Measurements from ENCODE around the gene SLC39A9. TPM values are rescaled to one million over a fixed set of nuclear protein-coding genes. Genes with fewer than 3 reads are reported as not detected.

SLC39A9 gene
- total and polyA plus RNA-seq, 2 of the 4 experiments (the other 2 are of a cell fraction) = 41.4 to 168 TPM

GRCh38 chr14:69495341-69495921 is 96.9 kb downstream of the SLC39A9 start:
- Histone ChIP-seq H3K36me3 (ENCODE audit: control insufficient read depth, insufficient read depth, low read length) (no peaks in the 10 kb centered on the region), H2BK120ac (ENCODE audit: low read depth, low read length) (no peak overlapping the region), H2BK5ac (ENCODE audit: low read depth, low read length, poor library complexity, severe bottlenecking) (no peak overlapping the region), H3K56ac (ENCODE audit: extremely low read depth, insufficient read depth, low read length) (no peak overlapping the region), H2BK20ac (ENCODE audit: low read depth, low read length) (no peak overlapping the region), H3K4me2 (ENCODE audit: low read depth, low read length) (no peak overlapping the region), H3K18ac (ENCODE audit: low read depth, low read length) (no peak overlapping the region), H3K79me1 (ENCODE audit: low read depth in 1 of 2, low read length in 2 of 2) (no peaks in the 10 kb centered on the region), H3K4me3 (ENCODE audit: insufficient read depth, low read depth, low read length) (no peak overlapping the region), H3K9me3 (ENCODE audit: control insufficient read depth, insufficient read depth, low read length) (no peaks in the 10 kb centered on the region), H2AK9ac (replicated peaks; ENCODE audit: low read depth, low read length, poor library complexity) (no peak overlapping the region), H3K9ac (ENCODE audit: low read depth, low read length) (no peak overlapping the region), H3K14ac (replicated peaks; ENCODE audit: low read depth, low read length) (no peak overlapping the region), H3K4me1 (ENCODE audit: control insufficient read depth, insufficient read depth, low read length) (no peaks in the 10 kb centered on the region), H3K9me1 (ENCODE audit: insufficient read depth, low read length) (no peaks in the 10 kb centered on the region), H4K91ac (ENCODE audit: insufficient read depth, low read depth, low read length) (no peak overlapping the region), H3K4ac (ENCODE audit: low read depth, low read length) (no peak overlapping the region), H4K8ac (ENCODE audit: low read depth in 2 of 2, low read length in 2 of 2) (no peak overlapping the region), H4K20me1 (ENCODE audit: insufficient read depth, low read length) (no peaks in the 10 kb centered on the region), H4K5ac (ENCODE audit: low read depth, low read length) (no peak overlapping the region), H2AFZ (replicated peaks; ENCODE audit: low read length, poor library complexity) (no peak overlapping the region), H3K23ac (ENCODE audit: low read depth, low read length) (no peak overlapping the region; the same call in 1 of the 2 replicates), H3K27me3 (ENCODE audit: control insufficient read depth, insufficient read depth, low read length) (peaks cover 50% of the 10 kb centered on the region), H2AK5ac (ENCODE audit: low read depth, low read length) (no peak overlapping the region), H2BK15ac (ENCODE audit: low read depth, low read length) (no peak overlapping the region), H3K27ac (ENCODE audit: insufficient read depth, low read length) (no peak overlapping the region)
- TF ChIP-seq CEBPB (IDR thresholded peaks at IDR 0.05; ENCODE audit: low read depth, low read length) (no peak), FOS (IDR thresholded peaks at IDR 0.05; ENCODE audit: low read depth, low read length) (no peak), RCOR1 (IDR thresholded peaks at IDR 0.05; ENCODE audit: insufficient replicate concordance, low read length) (no peak), ELK1 (IDR thresholded peaks at IDR 0.05; ENCODE audit: borderline replicate concordance, low read depth, low read length) (no peak), RFX5 (IDR thresholded peaks at IDR 0.05; ENCODE audit: low read depth, low read length) (no peak), MAFK (IDR thresholded peaks at IDR 0.05; ENCODE audit: low read depth, low read length) (no peak), MAZ (IDR thresholded peaks at IDR 0.05; ENCODE audit: borderline replicate concordance, low read depth, low read length) (no peak), BHLHE40 (IDR thresholded peaks at IDR 0.05; ENCODE audit: low read depth, low read length) (no peak), NFE2L2 (IDR thresholded peaks at IDR 0.05; ENCODE audit: low read depth, low read length) (no peak)
- TF ChIP-seq, protein P1, sequence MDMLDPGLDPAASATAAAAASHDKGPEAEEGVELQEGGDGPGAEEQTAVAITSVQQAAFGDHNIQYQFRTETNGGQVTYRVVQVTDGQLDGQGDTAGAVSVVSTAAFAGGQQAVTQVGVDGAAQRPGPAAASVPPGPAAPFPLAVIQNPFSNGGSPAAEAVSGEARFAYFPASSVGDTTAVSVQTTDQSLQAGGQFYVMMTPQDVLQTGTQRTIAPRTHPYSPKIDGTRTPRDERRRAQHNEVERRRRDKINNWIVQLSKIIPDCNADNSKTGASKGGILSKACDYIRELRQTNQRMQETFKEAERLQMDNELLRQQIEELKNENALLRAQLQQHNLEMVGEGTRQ (IDR thresholded peaks at IDR 0.05; ENCODE audit: low read depth, low read length) = no peak
- ChIA-PET POLR2A (ENCODE audit: unreplicated experiment) (no interaction called here), CTCF (no interaction called here)
- DNase-seq (no peak), ATAC-seq (ENCODE audit: low read depth) (no peak)
- dilution Hi-C loops (cut with HindIII; ENCODE audit: low sequenced_read_pairs, unreplicated experiment) = no loop called here
- intact Hi-C loops (cut with micrococcal nuclease) = no loop called here
- no TSS peak for BruUV-seq (replicated peaks)
- in situ Hi-C loops (cut with MboI; ENCODE audit: low sequenced_read_pairs) = no loop called here
- 76% methylated on average over 3 of the region's 5 CpGs; no CpG with 5 or more reads in 1 of the 2 experiments for WGBS, 2 experiments (ENCODE audit: extremely low coverage in 2 of 2, insufficient read length in 1 of 2)
